ENCODE results near the gene CLDN19.

CLDN19 gene

GRCh38 chr1:42783092-42783491, 43.1 kb upstream of the CLDN19 start:
- TF ChIP-seq, protein P1, sequence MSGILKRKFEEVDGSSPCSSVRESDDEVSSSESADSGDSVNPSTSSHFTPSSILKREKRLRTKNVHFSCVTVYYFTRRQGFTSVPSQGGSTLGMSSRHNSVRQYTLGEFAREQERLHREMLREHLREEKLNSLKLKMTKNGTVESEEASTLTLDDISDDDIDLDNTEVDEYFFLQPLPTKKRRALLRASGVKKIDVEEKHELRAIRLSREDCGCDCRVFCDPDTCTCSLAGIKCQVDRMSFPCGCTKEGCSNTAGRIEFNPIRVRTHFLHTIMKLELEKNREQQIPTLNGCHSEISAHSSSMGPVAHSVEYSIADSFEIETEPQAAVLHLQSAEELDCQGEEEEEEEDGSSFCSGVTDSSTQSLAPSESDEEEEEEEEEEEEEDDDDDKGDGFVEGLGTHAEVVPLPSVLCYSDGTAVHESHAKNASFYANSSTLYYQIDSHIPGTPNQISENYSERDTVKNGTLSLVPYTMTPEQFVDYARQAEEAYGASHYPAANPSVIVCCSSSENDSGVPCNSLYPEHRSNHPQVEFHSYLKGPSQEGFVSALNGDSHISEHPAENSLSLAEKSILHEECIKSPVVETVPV (CRISPR knock-in tag; IDR thresholded peaks at IDR 0.05) = no peak
- TF ChIP-seq TOX (CRISPR knock-in tag; IDR thresholded peaks at IDR 0.05; ENCODE audit: borderline replicate concordance) = no peak
- TF ChIP-seq RARB (CRISPR knock-in tag; IDR thresholded peaks at IDR 0.05) = no peak
- TF ChIP-seq ZFP3 (CRISPR knock-in tag; IDR thresholded peaks at IDR 0.05) = no peak
- TF ChIP-seq TCF4 (CRISPR knock-in tag; IDR thresholded peaks at IDR 0.05; ENCODE audit: borderline replicate concordance) = no peak
- no peak for TF ChIP-seq ISL1 (CRISPR knock-in tag; IDR thresholded peaks at IDR 0.05)
- no peak for TF ChIP-seq PATZ1 (CRISPR knock-in tag; IDR thresholded peaks at IDR 0.05; ENCODE audit: borderline replicate concordance)
- no peak for TF ChIP-seq ZNF565 (CRISPR knock-in tag; conservative IDR thresholded peaks at IDR 0.05; ENCODE audit: low read depth)
- TF ChIP-seq BACH2 (CRISPR knock-in tag; IDR thresholded peaks at IDR 0.05; ENCODE audit: borderline replicate concordance) = no peak
- TF ChIP-seq TSHZ2 (CRISPR knock-in tag; IDR thresholded peaks at IDR 0.05) = no peak
- no peak for TF ChIP-seq ESRRG (CRISPR knock-in tag; IDR thresholded peaks at IDR 0.05)
- TF ChIP-seq ZFP30 (CRISPR knock-in tag; IDR thresholded peaks at IDR 0.05) = no peak
- TF ChIP-seq ZNF70 (CRISPR knock-in tag; IDR thresholded peaks at IDR 0.05) = no peak
- TF ChIP-seq CREB5 (CRISPR knock-in tag; IDR thresholded peaks at IDR 0.05; ENCODE audit: low read depth) = no peak
- TF ChIP-seq ZC3H10 (CRISPR knock-in tag; IDR thresholded peaks at IDR 0.05) = no peak
- ATAC-seq = no peak

DNA sequence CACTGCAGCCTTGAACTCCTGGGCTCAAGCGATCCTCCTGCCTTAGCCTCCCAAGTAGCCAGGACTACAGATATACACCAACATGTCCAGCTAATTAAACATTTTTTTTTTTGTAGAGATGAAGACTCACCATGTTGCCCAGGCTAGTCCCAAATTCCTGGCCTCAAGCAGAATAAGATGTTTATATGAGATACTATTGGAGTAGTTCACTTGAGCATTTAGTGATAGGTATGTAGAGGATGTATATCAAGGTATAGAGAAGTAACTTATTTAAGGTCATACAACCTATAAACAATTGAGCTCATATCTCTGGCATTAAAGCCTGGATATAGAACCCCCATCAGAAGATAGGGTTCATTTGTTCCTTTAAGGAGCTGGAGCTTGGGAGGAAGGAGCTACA, 40.1 kb upstream of the CLDN19 start:
- no peak for TF ChIP-seq RARB (CRISPR knock-in tag; IDR thresholded peaks at IDR 0.05)
- TF ChIP-seq POU6F1 (CRISPR knock-in tag; IDR thresholded peaks at IDR 0.05; ENCODE audit: borderline replicate concordance, low read depth) = no peak
- no peak for TF ChIP-seq ARNTL (CRISPR knock-in tag; IDR thresholded peaks at IDR 0.05; ENCODE audit: borderline replicate concordance, low read depth)
- TF ChIP-seq ZNF565 (CRISPR knock-in tag; conservative IDR thresholded peaks at IDR 0.05; ENCODE audit: low read depth) = no peak
- no peak for TF ChIP-seq ZC3H10 (CRISPR knock-in tag; IDR thresholded peaks at IDR 0.05)
- no peak for TF ChIP-seq CREB5 (CRISPR knock-in tag; IDR thresholded peaks at IDR 0.05; ENCODE audit: low read depth)
- TF ChIP-seq ESRRG (CRISPR knock-in tag; IDR thresholded peaks at IDR 0.05) = no peak
- no peak for TF ChIP-seq OSR1 (CRISPR knock-in tag; IDR thresholded peaks at IDR 0.05)
- no peak for TF ChIP-seq SNAI2 (CRISPR knock-in tag; IDR thresholded peaks at IDR 0.05)
- no peak for TF ChIP-seq BACH2 (CRISPR knock-in tag; IDR thresholded peaks at IDR 0.05; ENCODE audit: borderline replicate concordance)
- TF ChIP-seq PATZ1 (CRISPR knock-in tag; IDR thresholded peaks at IDR 0.05; ENCODE audit: borderline replicate concordance) = no peak
- TF ChIP-seq, protein P1 (CRISPR knock-in tag; IDR thresholded peaks at IDR 0.05) = no peak
- no peak for ATAC-seq

Measured in SK-N-SH treated with all-trans-retinoic acid at 6 μM for 48 hours (cell line).